ENCODE results near the gene GSTO2.

Gene GSTO2

GRCh38 chr10:104286939-104287338 lies 18.0 kb downstream of the GSTO2 start:
- no peak for DNase-seq

GRCh38 chr10:104288355-104288754 lies 19.4 kb downstream of the GSTO2 start:
- DNase-seq: no peak

- peak; percentile 67 for DNase-seq
Measured at GRCh38 chr10:104291439-104291951, 22.5 kb downstream of the GSTO2 start.

- no peak for DNase-seq
Measured at GRCh38 chr10:104293011-104293410, 24.0 kb downstream of the GSTO2 start.

- no peak for DNase-seq
Measured at GRCh38 chr10:104293781-104294321, 24.9 kb downstream of the GSTO2 start.

- DNase-seq: no peak
Measured at GRCh38 chr10:104296687-104297436, 27.9 kb downstream of the GSTO2 start.

GRCh38 chr10:104297697-104298660 lies 29.0 kb downstream of the GSTO2 start:
- no peak for DNase-seq

GRCh38 chr10:104299031-104299904 lies 30.3 kb downstream of the GSTO2 start:
- DNase-seq: no peak

- no peak for DNase-seq
Measured at GRCh38 chr10:104300002-104300735, 31.2 kb downstream of the GSTO2 start.

GRCh38 chr10:104300736-104301292 lies 31.8 kb downstream of the GSTO2 start:
- no peak for DNase-seq

- no peak for DNase-seq
Measured at GRCh38 chr10:104301907-104302690, 33.1 kb downstream of the GSTO2 start.

GRCh38 chr10:104303594-104304355 lies 34.8 kb downstream of the GSTO2 start:
- peak; percentile 27 for DNase-seq

GRCh38 chr10:104304356-104304745 lies 35.4 kb downstream of the GSTO2 start:
- no peak for DNase-seq

- no peak for DNase-seq
Measured at GRCh38 chr10:104304927-104305326, 35.9 kb downstream of the GSTO2 start.

- DNase-seq: no peak
Measured at GRCh38 chr10:104306897-104307296, 37.9 kb downstream of the GSTO2 start.

GRCh38 chr10:104307576-104308438 lies 38.8 kb downstream of the GSTO2 start:
- DNase-seq: no peak

GRCh38 chr10:104308439-104308903 lies 39.5 kb downstream of the GSTO2 start:
- DNase-seq: no peak

Data from NK-92 treated with Interleukin-12 subunit alpha and Interleukin-12 subunit beta, amount 100 ng/mL, for 24 hours (cell line).